Keratinocyte (primary cell): Measurements from ENCODE around the gene NKX6-1.

Experiments
- CTCF ChIP-seq, 3 experiments: IDR thresholded peaks in 1 of 3; conservative IDR thresholded peaks in 1 of 3; optimal IDR thresholded peaks in 1 of 3; 2 replicates in 2 of 3; 3 replicates in 1 of 3; pipeline versions ENCODE3 to v1.5.1; 2011; ENCODE audit warnings: low read length in 3 of 3, mild to moderate bottlenecking in 3 of 3, moderate library complexity in 2 of 3, control low read depth in 1 of 3, inconsistent platforms in 1 of 3; ENCODE audit not compliant: insufficient read depth in 2 of 3; ENCODE audit errors: extremely low read depth in 1 of 3
- EZH2 ChIP-seq: IDR thresholded peaks from one replicate; pipeline ENCODE4 v1.6.1; 2012; ENCODE audit warnings: inconsistent platforms, mild to moderate bottlenecking, low read length, moderate library complexity

GRCh38 chr4:84530871-84531270 is 31.8 kb upstream of the NKX6-1 start:
- TF ChIP-seq CTCF (optimal IDR thresholded peaks at IDR 0.05 in 1 of 3, IDR thresholded peaks at IDR 0.05 in 1 of 3, conservative IDR thresholded peaks at IDR 0.05 in 1 of 3; ENCODE audit: extremely low read depth in 1 of 3, insufficient read depth in 2 of 3, low read length in 3 of 3) (no peak), EZH2 (no peak)
